Measurements from ENCODE around the gene CHST11. TPM values are rescaled to one million over a fixed set of nuclear protein-coding genes. Genes with fewer than 3 reads are reported as not detected.

Gene CHST11
- total and polyA plus RNA-seq, 2 of the 4 experiments (the other 2 are of a cell fraction): 1.4 to 2.7 TPM

DNA sequence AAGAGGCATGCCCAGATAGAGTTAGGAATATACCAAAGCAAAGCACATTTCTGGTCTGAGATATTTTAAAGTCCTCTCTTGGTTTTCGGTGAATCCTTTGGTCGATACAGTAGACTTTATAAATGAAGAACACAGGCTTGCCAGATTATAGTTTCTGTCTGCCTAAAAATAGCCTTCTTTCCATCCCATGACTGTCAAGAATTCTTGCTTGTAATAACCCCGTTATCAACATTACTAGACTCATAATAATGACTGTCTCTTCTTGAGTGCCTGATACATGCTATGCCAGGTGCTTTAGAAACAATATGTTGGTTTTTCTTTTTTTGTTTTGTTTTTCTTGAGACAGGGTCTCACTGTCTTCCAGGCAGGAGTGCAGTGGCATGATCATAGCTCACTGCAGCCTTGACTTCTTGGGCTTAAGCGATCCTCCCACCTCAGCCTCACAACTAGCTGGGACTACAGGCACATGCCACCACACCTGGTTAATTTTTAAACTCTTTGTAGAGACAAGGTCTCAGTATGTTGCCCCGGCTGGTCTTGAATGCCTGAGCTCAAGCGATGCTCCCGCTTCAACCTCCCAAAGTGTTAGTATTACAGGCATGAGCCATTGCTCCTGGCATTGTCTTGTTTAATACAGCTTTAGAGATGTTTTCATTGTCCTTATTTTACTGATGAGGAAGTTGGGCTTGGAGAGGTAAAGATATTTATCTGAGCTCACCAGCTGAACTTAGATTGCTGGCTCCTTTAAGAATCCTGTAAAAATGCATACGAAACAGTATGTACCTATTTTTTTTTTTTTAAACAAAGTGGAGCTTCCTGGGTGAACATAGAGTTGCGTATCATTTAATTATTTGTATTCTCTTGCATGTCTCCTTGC, 30.4 kb downstream of the CHST11 start:
- Histone ChIP-seq H4K20me1 (ENCODE audit: insufficient read depth, low read length) (no peaks in the 10 kb centered on the region), H2BK20ac (ENCODE audit: low read depth, low read length) (no peak overlapping the region), H3K27me3 (ENCODE audit: control insufficient read depth, insufficient read depth, low read length) (no peaks in the 10 kb centered on the region; the same call in 1 of the 2 replicates), H3K79me1 (ENCODE audit: low read depth in 1 of 2, low read length in 2 of 2) (no peaks in the 10 kb centered on the region; a peak in 1 of 4 replicates), H2AK9ac (replicated peaks; ENCODE audit: low read depth, low read length, poor library complexity) (no peak overlapping the region), H2BK5ac (ENCODE audit: low read depth, low read length, poor library complexity, severe bottlenecking) (no peak overlapping the region), H3K9me1 (ENCODE audit: insufficient read depth, low read length) (0 out of 2 replicates have a peak, but pooled peaks cover 5% of the 10 kb centered on the region), H3K56ac (ENCODE audit: extremely low read depth, insufficient read depth, low read length) (no peak overlapping the region), H3K14ac (replicated peaks; ENCODE audit: low read depth, low read length) (no peak overlapping the region), H3K27ac (ENCODE audit: insufficient read depth, low read length) (no peak overlapping the region), H3K18ac (ENCODE audit: low read depth, low read length) (no peak overlapping the region), H2AK5ac (ENCODE audit: low read depth, low read length) (no peak overlapping the region), H3K4me1 (ENCODE audit: control insufficient read depth, insufficient read depth, low read length) (no peaks in the 10 kb centered on the region), H3K9me3 (ENCODE audit: control insufficient read depth, insufficient read depth, low read length) (no peaks in the 10 kb centered on the region), H3K9ac (ENCODE audit: low read depth, low read length) (no peak overlapping the region), H4K8ac (ENCODE audit: low read depth in 2 of 2, low read length in 2 of 2) (no peak overlapping the region), H2AFZ (replicated peaks; ENCODE audit: low read length, poor library complexity) (no peak overlapping the region), H3K4me2 (ENCODE audit: low read depth, low read length) (no peak overlapping the region), H3K4ac (ENCODE audit: low read depth, low read length) (no peak overlapping the region), H4K5ac (ENCODE audit: low read depth, low read length) (no peak overlapping the region), H4K91ac (ENCODE audit: insufficient read depth, low read depth, low read length) (no peak overlapping the region), H2BK15ac (ENCODE audit: low read depth, low read length) (no peak overlapping the region), H2BK120ac (ENCODE audit: low read depth, low read length) (no peak overlapping the region), H3K23ac (ENCODE audit: low read depth, low read length) (no peak overlapping the region), H3K4me3 (ENCODE audit: insufficient read depth, low read depth, low read length) (no peak overlapping the region), H3K36me3 (ENCODE audit: control insufficient read depth, insufficient read depth, low read length) (no peaks in the 10 kb centered on the region)
- POLR2A ChIA-PET (ENCODE audit: unreplicated experiment): no interaction called here
- no TSS peak for BruUV-seq (replicated peaks)
- in situ Hi-C loops (cut with MboI; ENCODE audit: low sequenced_read_pairs) (no loop called here), dilution Hi-C loops (cut with HindIII; ENCODE audit: low sequenced_read_pairs, unreplicated experiment) (no loop called here), intact Hi-C loops (cut with micrococcal nuclease) (no loop called here)
- CTCF ChIA-PET: no interaction called here
- WGBS, 2 experiments (ENCODE audit: extremely low coverage in 2 of 2, insufficient read length in 1 of 2): no CpG with 5 or more reads among the region's 9 CpGs
- DNase-seq (no peak), ATAC-seq (ENCODE audit: low read depth) (no peak)
- TF ChIP-seq CHD1 (IDR thresholded peaks at IDR 0.05; ENCODE audit: low read depth, low read length) (no peak), POLR2A (IDR thresholded peaks at IDR 0.05; ENCODE audit: low read depth, low read length) (no peak), NFE2L2 (IDR thresholded peaks at IDR 0.05; ENCODE audit: low read depth, low read length) (no peak), BHLHE40 (IDR thresholded peaks at IDR 0.05; ENCODE audit: low read depth, low read length) (no peak), MAFK (IDR thresholded peaks at IDR 0.05; ENCODE audit: low read depth, low read length) (no peak)
- TF ChIP-seq, protein P1, sequence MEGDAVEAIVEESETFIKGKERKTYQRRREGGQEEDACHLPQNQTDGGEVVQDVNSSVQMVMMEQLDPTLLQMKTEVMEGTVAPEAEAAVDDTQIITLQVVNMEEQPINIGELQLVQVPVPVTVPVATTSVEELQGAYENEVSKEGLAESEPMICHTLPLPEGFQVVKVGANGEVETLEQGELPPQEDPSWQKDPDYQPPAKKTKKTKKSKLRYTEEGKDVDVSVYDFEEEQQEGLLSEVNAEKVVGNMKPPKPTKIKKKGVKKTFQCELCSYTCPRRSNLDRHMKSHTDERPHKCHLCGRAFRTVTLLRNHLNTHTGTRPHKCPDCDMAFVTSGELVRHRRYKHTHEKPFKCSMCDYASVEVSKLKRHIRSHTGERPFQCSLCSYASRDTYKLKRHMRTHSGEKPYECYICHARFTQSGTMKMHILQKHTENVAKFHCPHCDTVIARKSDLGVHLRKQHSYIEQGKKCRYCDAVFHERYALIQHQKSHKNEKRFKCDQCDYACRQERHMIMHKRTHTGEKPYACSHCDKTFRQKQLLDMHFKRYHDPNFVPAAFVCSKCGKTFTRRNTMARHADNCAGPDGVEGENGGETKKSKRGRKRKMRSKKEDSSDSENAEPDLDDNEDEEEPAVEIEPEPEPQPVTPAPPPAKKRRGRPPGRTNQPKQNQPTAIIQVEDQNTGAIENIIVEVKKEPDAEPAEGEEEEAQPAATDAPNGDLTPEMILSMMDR (conservative IDR thresholded peaks at IDR 0.05; ENCODE audit: low read depth, low read length): no peak
